Measurements from ENCODE around the gene HS3ST3A1.
A peak's percentile ranks its signal among the peaks of the same experiment; 100 is the strongest.
"Not testable (repeated sequence)": the region's sequence is repeated elsewhere in the genome, so short reads cannot be mapped to it uniquely, and the experiment has no call there.

HS3ST3A1 gene

DNA sequence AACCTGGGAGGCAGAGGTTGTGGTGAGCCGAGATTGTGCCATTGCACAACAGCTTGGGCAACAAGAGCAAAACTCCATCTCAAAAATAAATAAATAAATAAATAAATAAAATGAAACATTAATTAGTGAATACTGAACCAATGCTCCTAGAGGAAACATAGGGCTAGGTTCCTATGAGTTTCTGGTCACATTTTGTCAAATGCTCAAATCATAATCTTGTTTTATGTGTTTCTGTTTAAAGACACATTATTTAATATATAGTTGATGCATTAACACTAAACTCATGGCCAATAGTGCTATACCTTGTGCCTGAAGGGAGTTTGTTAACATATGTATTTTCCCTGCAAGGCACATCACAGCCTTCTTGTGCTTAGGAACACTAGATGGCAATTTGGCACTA is 66.8 kb downstream of the HS3ST3A1 start:
- DNase-seq = no peak

DNA sequence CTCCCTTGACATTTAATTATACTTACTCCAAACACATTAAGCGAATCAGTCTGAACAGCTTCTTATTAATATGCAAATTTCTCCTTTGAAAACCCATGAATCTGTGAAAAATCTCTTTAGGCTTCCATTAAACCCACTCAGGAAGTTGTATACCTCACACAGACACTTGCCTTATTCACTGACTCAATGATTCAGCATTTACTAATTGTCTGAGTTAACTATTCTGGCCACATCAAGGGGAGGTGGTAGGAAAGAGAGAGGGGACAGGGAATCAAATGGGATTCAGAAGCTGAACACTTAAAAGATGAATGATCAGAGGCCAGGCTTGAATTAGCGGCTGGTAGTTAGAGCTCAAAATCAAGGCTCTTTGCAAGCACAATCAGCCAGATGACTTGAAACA is 70.0 kb downstream of the HS3ST3A1 start:
- no peak for DNase-seq

DNA sequence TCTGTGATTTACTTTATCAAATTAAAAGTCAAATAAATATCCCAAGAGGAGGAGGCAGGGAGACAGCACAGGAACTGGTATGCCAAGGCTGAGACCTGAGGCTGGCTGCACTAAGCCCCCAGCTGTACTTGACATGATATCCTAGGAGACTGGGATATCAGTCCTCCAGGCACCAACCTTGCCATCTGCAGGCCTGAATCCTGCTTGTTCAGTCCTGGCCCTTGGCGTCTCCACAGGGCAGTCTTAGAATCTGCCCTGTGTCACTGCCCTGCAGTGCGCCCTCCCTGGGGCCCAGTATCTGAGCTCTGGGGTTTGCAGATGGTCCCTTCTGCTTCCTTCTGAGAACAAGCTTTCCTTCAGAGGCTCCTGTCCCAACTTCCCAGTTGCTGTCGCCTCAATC is 75.9 kb downstream of the HS3ST3A1 start:
- no peak for DNase-seq

GRCh38 chr17:13523164-13523563 is 78.6 kb downstream of the HS3ST3A1 start:
- DNase-seq = no peak

DNA sequence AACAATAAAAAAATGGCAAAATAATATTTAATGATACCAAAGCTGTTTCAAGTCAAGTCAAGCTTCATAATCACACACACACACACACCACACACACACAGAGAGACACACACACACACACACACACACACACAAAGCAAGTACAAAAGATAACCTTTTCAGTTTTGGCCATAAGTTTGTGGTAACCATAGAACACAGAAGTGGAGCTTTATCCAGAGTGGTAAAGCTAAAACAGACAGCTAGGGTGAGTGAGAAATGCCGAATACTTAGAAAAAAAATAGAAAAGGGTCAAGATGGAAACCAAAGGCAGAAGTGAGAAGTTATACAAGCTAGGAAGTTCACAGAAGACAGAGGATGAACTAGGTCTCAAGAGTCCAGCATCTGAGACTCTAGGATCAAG is 79.0 kb downstream of the HS3ST3A1 start:
- no peak for DNase-seq

GRCh38 chr17:13521784-13522183 is 79.9 kb downstream of the HS3ST3A1 start:
- DNase-seq = no peak

DNA sequence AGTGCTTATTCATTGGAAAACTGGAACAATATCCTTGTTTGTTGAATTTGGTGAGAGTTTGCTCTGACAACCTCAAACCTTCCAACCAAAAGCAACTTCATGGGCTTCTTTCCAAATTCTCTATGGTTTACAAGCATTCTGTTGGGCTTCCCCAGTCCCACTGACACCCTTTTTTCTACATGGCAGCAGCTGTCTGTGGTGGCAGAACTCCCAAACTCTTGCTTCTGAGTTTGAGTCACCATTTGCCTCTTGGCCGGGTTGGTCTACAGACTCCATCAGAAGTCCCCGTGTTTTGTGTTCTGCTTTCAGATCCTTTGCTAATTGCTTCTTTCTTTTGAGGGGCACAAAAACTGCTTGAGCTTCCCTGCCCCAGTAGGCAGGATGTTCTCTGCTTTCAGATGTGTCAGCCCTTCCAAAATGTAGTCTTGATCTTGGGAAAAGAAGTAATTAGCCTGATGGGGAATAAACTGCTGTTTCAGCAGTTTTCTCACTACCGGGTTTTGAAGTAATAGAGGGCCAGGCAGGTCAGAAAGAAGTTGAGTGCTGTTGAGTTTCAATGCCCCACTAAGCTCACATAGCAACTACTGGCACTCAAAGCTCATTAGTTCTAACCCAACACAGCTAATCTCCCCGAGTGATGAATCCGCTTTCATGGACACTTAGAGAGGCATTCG is 80.7 kb downstream of the HS3ST3A1 start:
- no peak for DNase-seq

DNA sequence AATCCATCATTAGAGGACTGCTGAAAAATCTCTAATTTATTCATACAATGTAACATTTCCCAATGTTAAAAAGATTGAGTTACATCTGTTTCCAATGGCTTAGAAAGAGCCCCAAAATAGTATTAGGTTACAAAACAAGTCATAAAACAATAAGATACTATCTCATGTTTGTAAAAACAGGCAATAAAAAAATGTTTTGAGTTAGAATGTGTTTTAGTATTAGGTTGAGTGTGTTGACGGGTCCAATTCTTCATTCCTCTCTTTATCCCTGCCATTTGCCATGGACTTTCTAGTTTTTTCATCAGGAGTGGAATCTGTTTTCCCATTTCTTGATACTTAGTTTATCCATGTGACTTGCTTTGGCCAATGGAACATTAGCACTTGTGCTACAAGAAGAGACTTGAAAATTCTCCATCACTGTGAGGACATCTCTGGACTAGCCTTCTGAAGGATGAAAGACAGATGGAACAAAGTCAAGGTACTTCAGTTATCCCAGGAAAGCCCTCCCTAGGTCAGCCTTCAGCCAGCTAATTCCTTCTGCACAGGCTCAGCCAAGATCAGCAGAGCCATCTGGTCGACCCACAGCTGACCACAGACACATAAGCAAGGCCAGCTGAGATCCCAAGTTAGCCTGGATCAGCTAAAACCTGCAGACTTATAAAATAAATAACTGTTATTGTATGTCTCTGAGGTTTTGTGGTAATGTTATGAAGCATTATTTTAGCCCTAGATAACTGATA is 83.3 kb downstream of the HS3ST3A1 start:
- no peak for DNase-seq

- no peak for DNase-seq
Observed at GRCh38 chr17:13513039-13513405, 88.7 kb downstream of the HS3ST3A1 start.

DNA sequence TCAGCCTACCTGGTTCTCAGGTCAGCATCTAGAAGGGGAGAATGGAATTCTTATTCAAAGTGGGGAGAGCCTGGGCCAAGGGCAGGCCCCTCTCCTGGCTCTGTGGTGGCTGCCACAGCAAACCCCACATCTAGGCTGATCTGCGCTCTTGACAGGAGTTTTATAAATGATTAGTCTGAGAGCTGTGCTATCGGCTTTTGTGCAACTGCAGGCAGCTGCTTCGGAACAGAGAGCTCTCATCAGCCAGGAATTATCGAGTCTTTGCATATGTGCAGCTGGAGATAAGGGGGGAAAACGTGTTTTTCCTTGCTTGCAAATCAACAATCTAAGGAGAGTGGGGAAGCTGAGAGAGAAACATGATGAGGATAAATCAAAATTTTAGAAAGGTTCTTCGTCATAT is 91.7 kb downstream of the HS3ST3A1 start:
- DNase-seq = peak; percentile 38

DNA sequence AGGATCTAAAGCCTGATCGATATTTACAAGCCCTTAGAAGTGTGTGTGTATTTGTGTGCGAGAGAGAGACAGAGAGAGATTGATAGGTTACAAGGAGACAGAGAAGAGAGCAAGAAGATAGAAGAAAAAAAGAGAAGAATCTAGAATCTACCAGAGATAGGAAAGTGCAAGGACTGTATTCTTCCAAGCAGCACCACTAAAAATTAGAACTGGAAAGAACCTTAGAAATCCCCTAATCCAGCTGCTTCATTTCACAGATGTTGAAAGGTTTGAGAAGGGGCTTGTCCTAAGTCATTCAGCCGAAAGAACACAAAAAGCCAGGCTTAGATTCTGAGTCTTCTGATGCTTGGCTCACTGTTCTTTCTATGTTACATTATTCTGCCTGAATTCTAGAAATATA is 92.2 kb downstream of the HS3ST3A1 start:
- DNase-seq = no peak

DNA sequence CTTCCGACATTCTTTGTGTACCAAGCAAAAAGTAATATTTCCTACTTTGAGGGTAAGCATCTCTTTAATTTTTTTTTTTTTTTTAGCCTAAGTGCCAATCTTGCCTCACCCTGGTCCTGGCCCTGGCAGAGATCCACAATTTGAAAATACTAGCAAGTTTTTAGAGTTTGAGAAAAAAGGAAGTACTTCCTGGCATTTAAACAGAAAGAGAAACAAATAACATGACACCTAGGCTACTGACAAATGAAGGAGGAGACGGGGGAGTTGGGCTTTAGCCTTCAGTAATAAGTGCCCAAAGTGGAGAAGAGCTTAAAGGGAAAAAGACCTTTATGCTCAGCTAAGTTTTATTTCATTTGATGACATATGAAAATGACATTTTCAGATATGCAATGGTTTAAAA is 92.8 kb downstream of the HS3ST3A1 start:
- DNase-seq = no peak

DNA sequence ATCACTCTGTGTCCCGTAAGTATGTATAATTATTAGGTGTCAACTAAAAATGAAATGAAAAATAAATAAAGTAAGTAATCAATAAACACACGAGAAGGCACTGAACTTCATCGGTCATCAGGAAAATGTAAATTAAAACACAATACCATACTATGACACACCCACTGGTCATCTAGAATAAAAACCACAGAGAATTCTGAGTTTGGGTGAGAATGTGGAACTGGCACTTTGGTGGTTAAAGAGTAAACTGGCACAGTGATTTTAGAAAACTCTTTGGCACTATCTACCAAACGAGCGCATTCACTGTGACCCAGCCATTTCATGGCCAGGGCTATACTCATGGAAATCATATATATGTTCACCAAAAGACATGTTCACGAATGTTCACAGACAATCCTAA is 98.2 kb downstream of the HS3ST3A1 start:
- DNase-seq = no peak

- no peak for DNase-seq
Observed at GRCh38 chr17:13502263-13502662, 99.5 kb downstream of the HS3ST3A1 start.

GRCh38 chr17:13500947-13501346 is 100.8 kb downstream of the HS3ST3A1 start:
- DNase-seq = no peak

DNA sequence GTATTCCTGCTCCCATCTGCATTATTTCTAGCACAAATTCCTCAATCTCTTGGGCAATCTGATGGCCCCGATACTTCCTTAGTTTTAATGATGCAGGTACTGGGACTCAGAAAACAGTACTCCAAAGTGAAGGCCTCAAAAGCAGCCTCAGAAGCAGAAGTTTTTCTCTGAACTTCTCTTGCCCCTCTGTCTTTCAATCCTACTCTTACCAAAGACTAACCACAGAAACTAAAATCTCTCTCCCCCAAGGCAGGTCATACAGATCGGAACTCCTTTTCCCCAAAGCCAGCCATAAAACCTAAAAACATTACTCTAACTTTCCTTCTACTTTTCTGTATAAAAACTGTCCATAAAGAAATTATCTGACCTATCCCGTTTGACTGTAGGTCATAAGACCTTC is 103.5 kb downstream of the HS3ST3A1 start:
- DNase-seq = no peak

- DNase-seq = not testable (repeated sequence)
Observed at GRCh38 chr17:13496553-13497056, 105.1 kb downstream of the HS3ST3A1 start.

GRCh38 chr17:13495423-13495822 is 106.3 kb downstream of the HS3ST3A1 start:
- no peak for DNase-seq

DNA sequence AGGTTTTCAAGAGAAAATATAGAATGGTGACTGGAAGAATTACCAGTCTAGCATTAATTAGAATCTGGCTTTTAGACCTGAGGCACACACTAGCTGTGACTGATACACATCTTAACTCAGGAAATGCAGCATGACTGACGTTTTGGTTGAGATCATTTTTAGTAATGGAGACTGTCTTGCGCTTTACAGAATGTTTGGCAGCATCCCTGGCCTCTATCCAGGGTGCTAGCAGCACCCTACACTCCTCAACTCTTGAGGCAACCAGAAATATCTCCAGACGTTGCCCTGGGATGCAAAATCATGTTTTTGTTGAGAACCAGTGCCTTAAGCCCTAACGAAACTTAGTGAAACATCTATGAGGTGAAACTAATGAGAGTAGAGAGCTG is 109.0 kb downstream of the HS3ST3A1 start:
- DNase-seq = no peak

GRCh38 chr17:13491916-13492736 is 109.6 kb downstream of the HS3ST3A1 start:
- no peak for DNase-seq

GRCh38 chr17:13491491-13491890 is 110.2 kb downstream of the HS3ST3A1 start:
- no peak for DNase-seq

- DNase-seq = no peak
Observed at GRCh38 chr17:13490906-13491482, 110.7 kb downstream of the HS3ST3A1 start.

DNA sequence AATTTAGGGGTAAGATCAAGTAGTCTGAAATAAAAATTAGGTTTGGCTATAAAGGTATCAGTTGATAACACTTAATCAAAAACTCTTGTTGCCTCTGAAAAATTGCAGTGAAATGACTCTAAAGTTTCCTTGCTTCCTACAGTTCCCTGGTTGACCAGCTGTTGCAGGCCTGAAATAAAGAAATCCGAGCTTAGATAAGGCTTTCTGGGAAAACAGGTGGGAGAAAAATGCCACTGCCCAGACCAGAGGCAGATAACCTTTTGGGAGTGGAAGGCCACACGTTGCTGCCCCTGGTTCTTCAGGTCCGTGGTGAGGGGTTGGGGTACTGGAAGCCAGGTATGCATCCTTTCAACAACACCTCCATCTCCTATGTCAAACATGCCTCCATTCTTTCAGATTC is 111.3 kb downstream of the HS3ST3A1 start:
- no peak for DNase-seq

Measured in eye (tissue), 1 donor.